HEK293 (cell line): Measurements from ENCODE around the gene EPB41L5.

Experiments used
- CTCF ChIA-PET: fragments of 350-600 bp; formaldehyde crosslinking; extraction: SDS; loops from one replicate; lab custom pipeline; 2021; ENCODE audit warnings: antibody characterized with exemption; lab: Yijun Ruan, JAX
- POLR2A ChIA-PET: fragments of 300-600 bp; formaldehyde crosslinking; extraction: SDS; loops from one replicate; lab custom pipeline; 2020; ENCODE audit warnings: antibody characterized with exemption, inconsistent platforms; lab: Yijun Ruan, JAX
- H3K27ac ChIP-seq: fragments of 200-500 bp; sonication (Bioruptor generic); 2 replicates; pipeline ENCODE4 v1.5.1; 2014; ENCODE audit warnings: low read depth, low read length, control low read depth, inconsistent platforms; ENCODE audit errors: extremely low read depth
- H3K36me3 ChIP-seq, 2 experiments: fragments of 200-500 bp in 1 of 2; sonication (Bioruptor generic) in 1 of 2; 1 replicate in 1 of 2; 2 replicates in 1 of 2; pipeline ENCODE4 v1.5.1; 2014 to 2017; ENCODE audit warnings: inconsistent platforms in 2 of 2, low read length in 2 of 2; ENCODE audit not compliant: control insufficient read depth in 2 of 2, insufficient read depth in 1 of 2
- H3K4me1 ChIP-seq: fragments of 200-500 bp; sonication (Bioruptor generic); 2 replicates; pipeline ENCODE4 v1.5.1; 2014; ENCODE audit warnings: mild to moderate bottlenecking, low read length, inconsistent platforms; ENCODE audit not compliant: control insufficient read depth, insufficient read depth
- H3K4me3 ChIP-seq: 2 replicates; pipeline ENCODE4 v1.5.1; 2011; ENCODE audit warnings: low read depth, mild to moderate bottlenecking, control low read depth, low read length, moderate library complexity
- H3K9me3 ChIP-seq: fragments of 200-500 bp; sonication (Bioruptor generic); 2 replicates; pipeline ENCODE4 v1.5.1; 2014; ENCODE audit warnings: low read depth, low read length, inconsistent platforms; ENCODE audit not compliant: control insufficient read depth, insufficient read depth
- CTCF ChIP-seq: fragments of 450-650 bp; formaldehyde crosslinking; IDR thresholded peaks from 2 replicates; pipeline ENCODE4 v1.5.1; 2016; ENCODE audit warnings: missing biosample characterization, missing genetic modification characterization
- OVOL3 ChIP-seq: fragments of 450-650 bp; formaldehyde crosslinking; IDR thresholded peaks from 2 replicates; pipeline ENCODE4 v1.5.1; 2016; ENCODE audit warnings: missing biosample characterization, missing genetic modification characterization
- REST ChIP-seq: fragments of 450-650 bp; formaldehyde crosslinking; IDR thresholded peaks from 2 replicates; pipeline ENCODE4 v1.5.1; 2016; ENCODE audit warnings: missing biosample characterization, missing genetic modification characterization
- SP7 ChIP-seq: fragments of 450-650 bp; formaldehyde crosslinking; IDR thresholded peaks from 2 replicates; pipeline ENCODE4 v1.5.1; 2016; ENCODE audit warnings: missing biosample characterization, missing genetic modification characterization
- YY1 ChIP-seq: fragments of 450-650 bp; formaldehyde crosslinking; IDR thresholded peaks from 2 replicates; pipeline ENCODE4 v1.5.1; 2018; ENCODE audit warnings: missing biosample characterization, missing genetic modification characterization
- ZNF184 ChIP-seq: fragments of 450-650 bp; IDR thresholded peaks from 2 replicates; pipeline ENCODE4 v1.5.1; 2018; ENCODE audit warnings: missing biosample characterization, mild to moderate bottlenecking, missing genetic modification characterization
- ZNF433 ChIP-seq: fragments of 450-650 bp; formaldehyde crosslinking; IDR thresholded peaks from 2 replicates; pipeline ENCODE4 v1.5.1; 2016; ENCODE audit warnings: missing biosample characterization, missing genetic modification characterization, low read depth
- ZNF449 ChIP-seq: fragments of 450-650 bp; formaldehyde crosslinking; IDR thresholded peaks from 2 replicates; pipeline ENCODE4 v1.5.1; 2017; ENCODE audit warnings: missing biosample characterization, mild to moderate bottlenecking, missing genetic modification characterization, moderate library complexity
- ZNF501 ChIP-seq: fragments of 450-650 bp; formaldehyde crosslinking; IDR thresholded peaks from 2 replicates; pipeline ENCODE4 v1.5.1; 2016; ENCODE audit warnings: missing biosample characterization, missing genetic modification characterization
- ZNF510 ChIP-seq: fragments of 450-650 bp; formaldehyde crosslinking; IDR thresholded peaks from 2 replicates; pipeline ENCODE4 v1.5.1; 2018; ENCODE audit warnings: mild to moderate bottlenecking, missing genetic modification characterization, missing biosample characterization; ENCODE audit not compliant: insufficient replicate concordance
- ZNF549 ChIP-seq: fragments of 450-650 bp; IDR thresholded peaks from 2 replicates; pipeline ENCODE4 v1.5.1; 2018; ENCODE audit warnings: missing biosample characterization, missing genetic modification characterization, mild to moderate bottlenecking, inconsistent platforms, moderate library complexity
- ZNF585B ChIP-seq: fragments of 450-650 bp; formaldehyde crosslinking; IDR thresholded peaks from 2 replicates; pipeline ENCODE4 v1.5.1; 2016; ENCODE audit warnings: missing biosample characterization, missing genetic modification characterization
- ZNF623 ChIP-seq: fragments of 450-650 bp; formaldehyde crosslinking; IDR thresholded peaks from 2 replicates; pipeline ENCODE4 v1.5.1; 2016; ENCODE audit warnings: missing biosample characterization, missing genetic modification characterization
- ZNF660 ChIP-seq: fragments of 450-650 bp; IDR thresholded peaks from 2 replicates; pipeline ENCODE4 v1.5.1; 2018; ENCODE audit warnings: missing biosample characterization, mild to moderate bottlenecking, missing genetic modification characterization
- ZNF701 ChIP-seq: fragments of 450-650 bp; formaldehyde crosslinking; IDR thresholded peaks from 2 replicates; pipeline ENCODE4 v1.5.1; 2016; ENCODE audit warnings: missing biosample characterization, missing genetic modification characterization
- ZNF785 ChIP-seq: fragments of 450-650 bp; formaldehyde crosslinking; IDR thresholded peaks from 2 replicates; pipeline ENCODE4 v1.5.1; 2016; ENCODE audit warnings: missing biosample characterization, missing genetic modification characterization
- ZNF837 ChIP-seq: fragments of 450-650 bp; formaldehyde crosslinking; IDR thresholded peaks from 2 replicates; pipeline ENCODE4 v1.5.1; 2016; ENCODE audit warnings: missing biosample characterization, missing genetic modification characterization
- TF ChIP-seq, protein P1 (sequence below): fragments of 450-650 bp; formaldehyde crosslinking; IDR thresholded peaks from 2 replicates; pipeline ENCODE4 v1.5.1; 2016; ENCODE audit warnings: missing biosample characterization, missing genetic modification characterization
- TF ChIP-seq, protein P2 (sequence below): fragments of 450-650 bp; formaldehyde crosslinking; IDR thresholded peaks from 2 replicates; pipeline ENCODE4 v1.5.1; 2017; ENCODE audit warnings: missing biosample characterization, missing genetic modification characterization

Gene EPB41L5

GRCh38 chr2:120169020-120169419 lies 156.1 kb downstream of the EPB41L5 start:
- H3K27ac ChIP-seq, result no peak overlapping the region
- TF ChIP-seq YY1 (tag by site-specific recombination), result no peak
- TF ChIP-seq ZNF433 (tag by site-specific recombination), result no peak
- no peak for TF ChIP-seq ZNF623 (tag by site-specific recombination)
- TF ChIP-seq REST (tag by site-specific recombination), result no peak
- TF ChIP-seq, protein P1, sequence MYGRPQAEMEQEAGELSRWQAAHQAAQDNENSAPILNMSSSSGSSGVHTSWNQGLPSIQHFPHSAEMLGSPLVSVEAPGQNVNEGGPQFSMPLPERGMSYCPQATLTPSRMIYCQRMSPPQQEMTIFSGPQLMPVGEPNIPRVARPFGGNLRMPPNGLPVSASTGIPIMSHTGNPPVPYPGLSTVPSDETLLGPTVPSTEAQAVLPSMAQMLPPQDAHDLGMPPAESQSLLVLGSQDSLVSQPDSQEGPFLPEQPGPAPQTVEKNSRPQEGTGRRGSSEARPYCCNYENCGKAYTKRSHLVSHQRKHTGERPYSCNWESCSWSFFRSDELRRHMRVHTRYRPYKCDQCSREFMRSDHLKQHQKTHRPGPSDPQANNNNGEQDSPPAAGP (tag by site-specific recombination), result no peak
- TF ChIP-seq ZNF785, result no peak
- H3K9me3 ChIP-seq, result no peaks in the 10 kb centered on the region
- H3K36me3 ChIP-seq, result peaks cover 0 to 14% of the 10 kb centered on the region in 2 experiments; a peak in 2 of 3 replicates
- POLR2A ChIA-PET, result no interaction called here
- CTCF ChIA-PET, result interaction anchor here (0.6 to 2.9 kb wide), 6 partner anchors 9 to 508 kb away, joined by 3 to 12 read pairs (median 4); no protein-coding TSS in a partner anchor
- no peak overlapping the region for H3K4me3 ChIP-seq
- 0 out of 2 replicates have a peak, but pooled peaks cover 4% of the 10 kb centered on the region for H3K4me1 ChIP-seq

GRCh38 chr2:120174963-120175581 lies 162.2 kb downstream of the EPB41L5 start:
- H3K4me1 ChIP-seq, result no peaks in the 10 kb centered on the region
- CTCF ChIA-PET, result interaction anchor here (0.6 to 4.1 kb wide), 53 partner anchors 9 to 957 kb away, joined by 3 to 29 read pairs (median 4); no protein-coding TSS in a partner anchor
- no peak overlapping the region for H3K4me3 ChIP-seq
- no peak overlapping the region for H3K27ac ChIP-seq
- POLR2A ChIA-PET, result interaction anchor here (0.8 to 1.3 kb wide), 2 partner anchors 162 to 415 kb away, joined by 3 read pairs; partner anchors contain the start of genes EPB41L5 and PTPN4
- no peaks in the 10 kb centered on the region for H3K9me3 ChIP-seq
- peaks cover 0 to 22% of the 10 kb centered on the region in 2 experiments; a peak in 1 of 3 replicates for H3K36me3 ChIP-seq
- no peak for TF ChIP-seq ZNF449 (tag by site-specific recombination)
- TF ChIP-seq ZNF701 (tag by site-specific recombination), result no peak
- TF ChIP-seq ZNF785, result no peak
- no peak for TF ChIP-seq OVOL3 (tag by site-specific recombination)
- no peak for TF ChIP-seq ZNF549 (tag by site-specific recombination)
- TF ChIP-seq SP7 (tag by site-specific recombination), result no peak
- TF ChIP-seq ZNF585B (tag by site-specific recombination), result no peak
- no peak for TF ChIP-seq ZNF501
- TF ChIP-seq, protein P2, sequence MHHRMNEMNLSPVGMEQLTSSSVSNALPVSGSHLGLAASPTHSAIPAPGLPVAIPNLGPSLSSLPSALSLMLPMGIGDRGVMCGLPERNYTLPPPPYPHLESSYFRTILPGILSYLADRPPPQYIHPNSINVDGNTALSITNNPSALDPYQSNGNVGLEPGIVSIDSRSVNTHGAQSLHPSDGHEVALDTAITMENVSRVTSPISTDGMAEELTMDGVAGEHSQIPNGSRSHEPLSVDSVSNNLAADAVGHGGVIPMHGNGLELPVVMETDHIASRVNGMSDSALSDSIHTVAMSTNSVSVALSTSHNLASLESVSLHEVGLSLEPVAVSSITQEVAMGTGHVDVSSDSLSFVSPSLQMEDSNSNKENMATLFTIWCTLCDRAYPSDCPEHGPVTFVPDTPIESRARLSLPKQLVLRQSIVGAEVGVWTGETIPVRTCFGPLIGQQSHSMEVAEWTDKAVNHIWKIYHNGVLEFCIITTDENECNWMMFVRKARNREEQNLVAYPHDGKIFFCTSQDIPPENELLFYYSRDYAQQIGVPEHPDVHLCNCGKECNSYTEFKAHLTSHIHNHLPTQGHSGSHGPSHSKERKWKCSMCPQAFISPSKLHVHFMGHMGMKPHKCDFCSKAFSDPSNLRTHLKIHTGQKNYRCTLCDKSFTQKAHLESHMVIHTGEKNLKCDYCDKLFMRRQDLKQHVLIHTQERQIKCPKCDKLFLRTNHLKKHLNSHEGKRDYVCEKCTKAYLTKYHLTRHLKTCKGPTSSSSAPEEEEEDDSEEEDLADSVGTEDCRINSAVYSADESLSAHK (tag by site-specific recombination), result no peak
- no peak for TF ChIP-seq ZNF837 (tag by site-specific recombination)
- no peak for TF ChIP-seq ZNF510 (tag by site-specific recombination)
- TF ChIP-seq ZNF623 (tag by site-specific recombination), result no peak
- TF ChIP-seq CTCF (tag by site-specific recombination), result 0 out of 2 replicates have a peak, but pooled peaks have one; percentile 21
- TF ChIP-seq YY1 (tag by site-specific recombination), result no peak
- no peak for TF ChIP-seq ZNF184 (tag by site-specific recombination)
- TF ChIP-seq ZNF660 (tag by site-specific recombination), result no peak
